Upper lobe of right lung (tissue), 1 donor: ENCODE measurements around the gene RNU7-1. TPM values are rescaled to one million over a fixed set of nuclear protein-coding genes. Genes with fewer than 3 reads are reported as not detected.

Source experiments
- ATAC-seq: fragments of 200-7000 bp; cut with Tn5 transposase; one replicate; pipeline ENCODE4 v1.9.1; 2020; ENCODE audit warnings: mild to moderate bottlenecking, moderate library complexity
- DNase-seq: peaks from one replicate; pipeline ENCODE4 v3.0.0-alpha.2; 2020
- H3K27ac ChIP-seq: fragments of 200-600 bp; one replicate; pipeline ENCODE4 v1.8.0; 2022
- H3K27me3 ChIP-seq: fragments of 200-600 bp; one replicate; pipeline ENCODE4 v1.8.0; 2022; ENCODE audit warnings: mild to moderate bottlenecking
- H3K36me3 ChIP-seq: fragments of 200-600 bp; one replicate; pipeline ENCODE4 v1.8.0; 2022
- H3K4me1 ChIP-seq: fragments of 200-600 bp; one replicate; pipeline ENCODE4 v1.8.0; 2022
- H3K4me3 ChIP-seq: fragments of 200-600 bp; one replicate; pipeline ENCODE4 v1.8.0; 2022; ENCODE audit warnings: mild to moderate bottlenecking
- H3K9me3 ChIP-seq: fragments of 200-600 bp; one replicate; pipeline ENCODE4 v1.8.0; 2022
- intact Hi-C: fragments of 100-400 bp; cut with DNase I; formaldehyde crosslinking; loops from one replicate; pipeline ENCODE4 v1.11.0; 2022
- total RNA-seq: library from RNA; stranded (reverse); fragmentation: NEBNext Ultra II Directional; extraction: Animal tissue kit (Norgen Biotek cat#: 25700); gene quantifications from one replicate; pipeline ENCODE4 v1.2.1, GENCODE V29; 2021
- TF ChIP-seq, protein P1 (sequence below): fragments of 200-600 bp; IDR thresholded peaks from one replicate; pipeline ENCODE4 v1.8.0; 2022; ENCODE audit warnings: antibody characterized with exemption
- donor health status: DM: no; HTN: yes; CAD: no; lungs with severe emphysema.

Gene RNU7-1
- total RNA-seq, 1 donor from 2014 or later = not detected

DNA sequence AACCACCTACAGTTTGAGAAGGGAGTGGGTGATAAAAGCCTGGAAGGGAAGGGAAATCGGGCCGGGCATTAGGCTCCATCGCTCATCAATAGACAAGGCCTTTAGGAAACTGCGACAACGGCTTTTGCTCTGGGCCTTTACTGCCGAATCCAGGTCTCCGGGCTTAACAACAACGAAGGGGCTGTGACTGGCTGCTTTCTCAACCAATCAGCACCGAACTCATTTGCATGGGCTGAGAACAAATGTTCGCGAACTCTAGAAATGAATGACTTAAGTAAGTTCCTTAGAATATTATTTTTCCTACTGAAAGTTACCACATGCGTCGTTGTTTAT lies 261 bp upstream of the RNU7-1 start:
- H3K27me3 ChIP-seq = no peaks in the 10 kb centered on the region
- peaks cover 44% of the 10 kb centered on the region for H3K4me1 ChIP-seq
- DNase-seq (no peak), ATAC-seq (peak; percentile 40)
- peak overlapping the region; percentile 93 for H3K27ac ChIP-seq
- peak overlapping the region; percentile 62 for H3K4me3 ChIP-seq
- H3K36me3 ChIP-seq = peaks cover 18% of the 10 kb centered on the region
- intact Hi-C loops = loop anchor here (10.0 kb wide), 1 partner anchor 161 kb away; the partner anchor contains the start of gene C1RL
- TF ChIP-seq, protein P1, sequence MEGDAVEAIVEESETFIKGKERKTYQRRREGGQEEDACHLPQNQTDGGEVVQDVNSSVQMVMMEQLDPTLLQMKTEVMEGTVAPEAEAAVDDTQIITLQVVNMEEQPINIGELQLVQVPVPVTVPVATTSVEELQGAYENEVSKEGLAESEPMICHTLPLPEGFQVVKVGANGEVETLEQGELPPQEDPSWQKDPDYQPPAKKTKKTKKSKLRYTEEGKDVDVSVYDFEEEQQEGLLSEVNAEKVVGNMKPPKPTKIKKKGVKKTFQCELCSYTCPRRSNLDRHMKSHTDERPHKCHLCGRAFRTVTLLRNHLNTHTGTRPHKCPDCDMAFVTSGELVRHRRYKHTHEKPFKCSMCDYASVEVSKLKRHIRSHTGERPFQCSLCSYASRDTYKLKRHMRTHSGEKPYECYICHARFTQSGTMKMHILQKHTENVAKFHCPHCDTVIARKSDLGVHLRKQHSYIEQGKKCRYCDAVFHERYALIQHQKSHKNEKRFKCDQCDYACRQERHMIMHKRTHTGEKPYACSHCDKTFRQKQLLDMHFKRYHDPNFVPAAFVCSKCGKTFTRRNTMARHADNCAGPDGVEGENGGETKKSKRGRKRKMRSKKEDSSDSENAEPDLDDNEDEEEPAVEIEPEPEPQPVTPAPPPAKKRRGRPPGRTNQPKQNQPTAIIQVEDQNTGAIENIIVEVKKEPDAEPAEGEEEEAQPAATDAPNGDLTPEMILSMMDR = no peak
- no peaks in the 10 kb centered on the region for H3K9me3 ChIP-seq

DNA sequence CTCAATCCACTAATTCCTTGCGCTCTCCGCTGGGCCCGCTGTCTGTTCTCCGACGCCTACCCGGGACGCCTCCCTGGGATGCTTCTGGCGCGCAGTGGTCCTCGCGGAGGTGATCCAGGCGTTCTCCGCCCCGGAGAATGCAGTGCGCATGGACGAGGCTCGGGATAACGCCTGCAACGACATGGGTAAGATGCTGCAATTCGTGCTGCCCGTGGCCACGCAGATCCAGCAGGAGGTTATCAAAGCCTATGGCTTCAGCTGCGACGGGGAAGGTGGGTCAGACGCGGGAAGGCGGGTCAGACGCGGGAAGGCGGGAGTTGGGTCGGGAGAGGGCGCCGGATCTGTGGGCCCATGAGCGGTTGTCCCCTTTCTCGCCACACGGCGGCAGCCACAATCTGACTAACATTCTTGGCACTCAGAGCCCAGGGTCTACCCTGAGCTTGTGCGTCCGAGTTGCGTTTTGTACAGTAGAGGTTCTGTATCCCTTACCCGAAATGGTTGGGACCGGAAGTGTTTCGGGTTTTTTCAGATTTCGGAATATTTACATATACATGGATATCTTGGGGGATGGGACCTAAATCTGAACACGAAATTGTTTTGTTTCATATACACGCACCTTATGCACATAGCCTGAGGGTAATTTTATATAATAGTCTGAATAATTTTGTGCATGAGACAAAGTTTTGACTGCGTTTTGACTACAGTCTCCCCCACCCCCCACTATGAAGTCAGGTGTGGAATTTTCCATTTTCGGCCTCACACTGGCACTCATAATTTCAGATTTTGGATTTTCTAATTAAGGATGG lies 968 bp downstream of the RNU7-1 start:
- Histone ChIP-seq H3K4me1 (peaks cover 43% of the 10 kb centered on the region), H3K36me3 (peaks cover 18% of the 10 kb centered on the region), H3K27ac (peak overlapping the region; percentile 93), H3K27me3 (no peaks in the 10 kb centered on the region), H3K4me3 (peak overlapping the region; percentile 62), H3K9me3 (no peaks in the 10 kb centered on the region)
- intact Hi-C loops = loop anchor here (10.0 kb wide), 1 partner anchor 160 kb away; the partner anchor contains the start of gene C1RL
- TF ChIP-seq, protein P1 = peak; percentile 89
- DNase-seq = peak; percentile 96
- ATAC-seq = peak; percentile 81

DNA sequence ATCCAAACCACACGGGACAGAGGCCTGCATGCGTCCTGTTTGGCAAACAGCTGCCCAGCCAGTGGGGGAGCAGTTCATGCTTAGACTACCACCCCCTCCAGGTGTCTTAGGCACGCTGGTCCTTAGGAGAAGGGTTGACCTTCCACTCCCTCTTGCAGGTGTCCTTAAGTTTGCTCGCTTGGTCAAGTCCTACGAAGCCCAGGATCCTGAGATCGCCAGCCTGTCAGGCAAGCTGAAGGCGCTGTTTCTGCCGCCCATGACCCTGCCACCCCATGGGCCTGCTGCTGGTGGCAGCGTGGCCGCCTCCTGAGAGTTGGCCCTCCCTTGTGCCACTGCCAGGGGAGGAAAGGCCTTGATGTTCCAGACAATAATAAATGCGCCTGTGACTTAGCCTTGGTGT lies 2.0 kb downstream of the RNU7-1 start:
- intact Hi-C loops = loop anchor here (10.0 kb wide), 1 partner anchor 159 kb away; the partner anchor contains the start of gene C1RL

DNA sequence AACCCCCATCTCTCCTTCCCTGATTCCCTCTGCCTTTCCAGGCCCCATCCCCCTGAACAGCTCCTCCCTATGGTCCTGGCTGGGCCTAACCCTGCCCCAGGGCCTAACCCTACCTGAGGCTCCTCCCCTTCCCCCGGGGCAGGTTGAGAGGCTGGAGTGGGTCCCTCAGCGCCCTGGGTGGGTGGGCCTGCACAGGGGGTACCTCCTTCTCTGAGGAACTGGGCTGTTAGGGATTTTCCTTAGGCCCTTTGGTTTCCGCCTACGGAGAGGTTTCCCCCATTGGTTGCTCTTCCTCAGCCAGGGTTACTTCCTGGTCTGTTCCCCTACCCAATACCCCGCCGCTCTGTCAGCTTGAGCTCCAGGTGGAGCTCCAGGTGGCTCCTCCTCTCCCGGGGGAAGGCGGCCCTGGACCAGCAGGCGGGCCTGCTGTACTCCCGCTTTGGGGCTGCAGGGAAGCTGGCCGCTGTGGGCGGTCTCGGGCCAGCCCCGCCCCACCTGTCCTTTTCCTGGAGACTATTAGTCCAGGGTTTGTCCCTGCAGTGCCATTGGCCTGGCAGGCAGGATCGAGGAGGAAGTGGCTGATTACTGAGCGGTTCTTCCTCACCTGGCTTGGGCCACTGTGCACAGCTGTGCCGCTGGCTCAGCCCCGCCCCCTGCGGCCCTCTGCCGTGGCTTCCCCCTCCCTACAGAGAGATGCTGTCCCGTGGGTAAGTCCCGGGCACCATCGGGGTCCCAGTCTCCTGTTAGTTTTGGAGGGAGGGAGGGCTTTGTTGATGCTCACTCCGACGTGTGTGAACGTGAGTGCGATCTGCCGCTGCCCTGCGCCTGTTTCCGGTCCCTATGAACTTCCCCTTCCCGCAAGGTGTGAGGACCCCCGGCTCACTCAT lies 2.7 kb downstream of the RNU7-1 start:
- DNase-seq = peak; percentile 97
- intact Hi-C loops = loop anchor here (10.0 kb wide), 1 partner anchor 159 kb away; the partner anchor contains the start of gene C1RL
- peaks cover 53% of the 10 kb centered on the region for H3K4me1 ChIP-seq

More for the DNA sequence above, 2.0 kb downstream of the RNU7-1 start:
- DNase-seq (no peak), ATAC-seq (no peak)
- Histone ChIP-seq H3K27me3 (no peaks in the 10 kb centered on the region), H3K9me3 (no peaks in the 10 kb centered on the region), H3K4me3 (peak overlapping the region; percentile 39), H3K4me1 (peaks cover 50% of the 10 kb centered on the region), H3K27ac (peak overlapping the region; percentile 60), H3K36me3 (peaks cover 13% of the 10 kb centered on the region)
- TF ChIP-seq, protein P1 = no peak

DNA sequence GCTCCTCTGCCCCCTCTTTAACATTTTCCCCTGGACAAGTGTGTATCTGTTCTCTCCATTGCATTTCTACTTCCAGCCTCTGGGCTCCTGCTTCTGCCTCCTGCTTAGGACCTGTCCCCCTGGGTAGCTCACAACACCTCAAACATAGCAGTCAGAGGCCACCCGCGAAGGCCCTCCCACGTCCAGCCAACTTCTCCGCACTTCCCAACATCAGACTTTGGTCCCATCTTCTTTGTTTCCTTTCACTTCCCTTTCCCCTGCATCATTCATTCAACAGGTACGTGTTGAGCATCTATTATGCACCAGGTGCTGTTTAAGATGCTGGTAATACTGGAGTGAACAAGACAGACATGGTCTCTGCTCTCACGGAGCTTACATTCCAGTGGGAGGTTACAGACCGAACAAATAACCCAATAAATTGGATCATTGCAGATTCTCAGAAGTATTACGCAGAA lies 3.3 kb downstream of the RNU7-1 start:
- H3K27ac ChIP-seq = peak overlapping the region; percentile 60
- TF ChIP-seq, protein P1 = no peak
- intact Hi-C loops = loop anchor here (10.0 kb wide), 1 partner anchor 158 kb away; the partner anchor contains the start of gene C1RL
- H3K27me3 ChIP-seq = no peaks in the 10 kb centered on the region
- peaks cover 53% of the 10 kb centered on the region for H3K4me1 ChIP-seq
- ATAC-seq (no peak), DNase-seq (no peak)
- no peaks in the 10 kb centered on the region for H3K9me3 ChIP-seq
- H3K4me3 ChIP-seq = peak overlapping the region; percentile 39
- no peaks in the 10 kb centered on the region for H3K36me3 ChIP-seq

More for the DNA sequence above, 2.7 kb downstream of the RNU7-1 start:
- Histone ChIP-seq H3K36me3 (peaks cover 6% of the 10 kb centered on the region), H3K9me3 (no peaks in the 10 kb centered on the region), H3K27ac (peak overlapping the region; percentile 60), H3K27me3 (no peaks in the 10 kb centered on the region), H3K4me3 (peak overlapping the region; percentile 39)
- peak; percentile 82 for ATAC-seq
- TF ChIP-seq, protein P1 = no peak
